Epithelial cell of esophagus (primary cell): Measurements from ENCODE around the gene HIRIP3.
A peak's percentile ranks its signal among the peaks of the same experiment; 100 is the strongest.
"Not testable (repeated sequence)": the region's sequence is repeated elsewhere in the genome, so short reads cannot be mapped to it uniquely, and the experiment has no call there.

Experiments
- DNase-seq: peaks from one replicate; pipeline ENCODE4 v3.0.0; 2010; ENCODE audit warnings: low read depth
- H3K4me3 ChIP-seq: 2 replicates; pipeline ENCODE4 v1.5.1; 2011; ENCODE audit warnings: mild to moderate bottlenecking, low read length, control low read depth
- CTCF ChIP-seq: IDR thresholded peaks from 2 replicates; pipeline ENCODE4 v1.5.1; 2011; ENCODE audit warnings: low read depth, mild to moderate bottlenecking, low read length, control low read depth, inconsistent platforms; ENCODE audit not compliant: insufficient read depth; ENCODE audit errors: missing control alignments

Gene HIRIP3

DNA sequence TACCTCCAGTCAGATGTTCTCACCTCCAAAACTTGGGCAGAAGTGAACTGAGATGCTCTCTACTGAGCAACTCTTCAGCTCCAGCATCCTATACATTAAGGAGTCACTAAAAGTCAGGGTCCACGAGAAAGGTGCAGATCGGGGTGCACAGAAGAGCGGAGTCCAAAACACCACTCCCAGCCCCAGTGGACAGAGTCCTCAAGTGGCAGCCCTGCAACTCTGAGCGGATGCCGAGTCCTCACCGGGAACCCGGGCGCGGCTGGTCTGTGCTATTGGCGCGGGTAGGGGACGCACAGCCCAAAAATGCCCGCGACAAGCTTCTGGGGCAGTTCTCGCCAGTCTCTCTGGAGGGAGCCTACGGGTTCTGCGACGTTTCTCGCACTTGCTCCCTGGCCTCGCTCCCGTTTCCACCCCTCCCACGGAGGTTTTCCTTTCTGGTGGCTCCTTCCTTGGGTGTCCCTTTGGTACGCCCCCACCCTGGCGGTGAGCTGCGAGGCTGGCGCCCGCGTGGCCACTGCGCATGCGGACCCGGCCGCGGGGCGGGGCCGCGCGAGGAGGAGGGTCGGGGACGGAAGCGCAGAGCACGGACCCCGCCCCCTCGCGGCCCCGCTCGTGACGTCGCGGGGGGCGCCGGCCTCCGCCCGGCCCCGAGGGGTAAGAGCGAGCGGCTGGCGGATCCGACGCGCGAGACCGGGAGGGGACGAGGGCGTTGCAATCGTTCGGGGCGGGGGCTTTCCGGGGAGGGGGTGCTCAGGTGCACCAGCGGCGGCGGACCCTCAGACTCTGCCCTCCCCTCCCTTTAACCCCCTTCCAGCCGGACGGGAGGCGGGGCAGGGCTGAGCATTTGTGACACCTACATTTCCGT, 33.7 kb downstream of the HIRIP3 start, which contains the start of gene TMEM219:
TSS of gene TMEM219 (plus strand) at position 601 of the 865 bp plus-strand sequence. CDS start 1,065 bp downstream, outside the sequence.
- peak within 1 kb of the TSS; percentile 55 for H3K4me3 ChIP-seq
- TF ChIP-seq CTCF = peak; percentile 44
- peak; percentile 77 for DNase-seq

- DNase-seq = no peak
- peak overlapping the region; percentile 55 for H3K4me3 ChIP-seq
- TF ChIP-seq CTCF = no peak
These were observed 34.3 kb downstream of the HIRIP3 start for GRCh38 chr16:29961127-29961478.

DNA sequence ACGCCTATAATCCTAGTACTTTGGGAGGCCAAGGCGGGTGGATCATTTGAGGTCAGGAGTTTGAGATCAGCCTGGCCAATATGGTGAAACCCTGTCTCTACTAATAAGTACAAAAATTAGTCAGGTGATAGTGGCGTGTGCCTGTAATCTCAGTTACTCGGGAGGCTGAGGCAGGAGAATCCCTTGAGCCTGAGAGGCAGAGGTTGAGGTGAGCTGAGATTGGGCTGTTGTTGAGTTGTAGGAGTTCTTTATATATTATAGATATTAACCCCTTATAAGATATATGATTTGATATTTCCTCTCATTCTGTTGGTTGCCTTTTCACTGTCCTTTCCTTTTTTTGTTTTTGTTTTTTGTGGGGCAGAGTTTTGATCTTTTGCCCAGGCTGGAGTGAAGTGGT, 35.6 kb downstream of the HIRIP3 start:
- H3K4me3 ChIP-seq, DNase-seq: not testable (repeated sequence)

DNA sequence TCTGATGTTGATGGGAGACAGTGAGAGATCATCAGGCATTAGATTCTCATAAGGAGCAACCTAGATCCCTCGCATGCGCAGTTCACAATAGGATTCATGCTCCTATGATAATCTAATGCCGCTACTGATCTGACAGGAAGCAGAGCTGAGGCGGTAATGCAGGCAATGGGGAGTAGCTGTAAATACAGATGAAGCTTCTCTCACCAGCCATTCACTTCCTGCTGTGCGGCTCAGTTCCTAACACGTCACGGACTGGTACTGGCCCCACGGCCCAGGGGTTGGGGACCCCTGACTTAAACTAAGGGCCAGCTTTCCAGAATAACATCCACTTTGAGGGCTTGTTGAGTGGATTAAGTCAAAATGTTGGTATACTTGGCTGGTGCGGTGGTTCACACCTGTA, 36.1 kb downstream of the HIRIP3 start:
- H3K4me3 ChIP-seq = no peak overlapping the region
- TF ChIP-seq CTCF = no peak
- no peak for DNase-seq

- no peak overlapping the region for H3K4me3 ChIP-seq
- TF ChIP-seq CTCF = no peak
- DNase-seq = no peak
These were observed 36.7 kb downstream of the HIRIP3 start for GRCh38 chr16:29958756-29959155.

GRCh38 chr16:29951625-29952365, 43.6 kb downstream of the HIRIP3 start:
- no peak for DNase-seq
- H3K4me3 ChIP-seq = no peak overlapping the region
- TF ChIP-seq CTCF = no peak

- H3K4me3 ChIP-seq = no peak overlapping the region
- TF ChIP-seq CTCF = no peak
- DNase-seq = no peak
These were observed 44.5 kb downstream of the HIRIP3 start for GRCh38 chr16:29950806-29951461.
